ENCODE measurements around the gene BASP1. TPM values are rescaled to one million over a fixed set of nuclear protein-coding genes. Genes with fewer than 3 reads are reported as not detected.

The BASP1 gene
- total and polyA plus RNA-seq, 12 donors = 7.0 to 24.9 (median 12.7) TPM

- Histone ChIP-seq H3K4me3 (no peak overlapping the region), H3K27me3 (peaks cover 6% of the 10 kb centered on the region), H3K4me1 (replicated peaks in 1 of 2) (no peaks in the 10 kb centered on the region), H3K9me3 (replicated peaks in 1 of 3) (no peaks in the 10 kb centered on the region), H3K36me3 (replicated peaks in 1 of 2) (no peaks in the 10 kb centered on the region), H3K27ac (no peak overlapping the region)
- DNase-seq = peak in 4 of 7 donors; percentile 20 to 64 (median 33)
- intact Hi-C loops (cut with DNase I) = loop anchor here in 1 of 2 donors (5.0 kb wide), 1 partner anchor 416 kb away; no protein-coding TSS in a partner anchor
- TF ChIP-seq POLR2A (IDR thresholded peaks at IDR 0.05) (no peak), CTCF (IDR thresholded peaks at IDR 0.05) (peak; percentile 22 to 71 (median 61))
- 31 to 37% (median 33%) methylated on average over 10 of the region's 10 CpGs for WGBS, 4 donors
Measured at GRCh38 chr5:17203329-17204132, 13.9 kb upstream of the BASP1 start.

GRCh38 chr5:17204133-17204489, 13.3 kb upstream of the BASP1 start:
- intact Hi-C loops (cut with DNase I) = loop anchor here in 1 of 2 donors (5.0 kb wide), 1 partner anchor 417 kb away; no protein-coding TSS in a partner anchor
- peaks cover 6% of the 10 kb centered on the region for H3K27me3 ChIP-seq

GRCh38 chr5:17206021-17206420, 11.4 kb upstream of the BASP1 start:
- Histone ChIP-seq H3K27ac (no peak overlapping the region), H3K4me3 (no peak overlapping the region), H3K36me3 (replicated peaks in 1 of 2) (no peaks in the 10 kb centered on the region), H3K9me3 (replicated peaks in 1 of 3) (no peaks in the 10 kb centered on the region), H3K27me3 (peaks cover 6% of the 10 kb centered on the region), H3K4me1 (replicated peaks in 1 of 2) (no peaks in the 10 kb centered on the region)
- DNase-seq = no peak
- TF ChIP-seq POLR2A (IDR thresholded peaks at IDR 0.05) (no peak), CTCF (IDR thresholded peaks at IDR 0.05) (no peak)
- intact Hi-C loops (cut with DNase I) = no loop called here

More at GRCh38 chr5:17204133-17204489, 13.3 kb upstream of the BASP1 start:
- no peak for DNase-seq
- Histone ChIP-seq H3K27ac (no peak overlapping the region), H3K36me3 (replicated peaks in 1 of 2) (no peaks in the 10 kb centered on the region), H3K4me3 (no peak overlapping the region), H3K9me3 (replicated peaks in 1 of 3) (no peaks in the 10 kb centered on the region), H3K4me1 (replicated peaks in 1 of 2) (no peaks in the 10 kb centered on the region)
- WGBS, 4 donors = 48 to 63% (median 54%) methylated on average over 6 of the region's 6 CpGs
- TF ChIP-seq CTCF (IDR thresholded peaks at IDR 0.05) (no peak), POLR2A (IDR thresholded peaks at IDR 0.05) (no peak)

- TF ChIP-seq POLR2A (IDR thresholded peaks at IDR 0.05) (no peak), CTCF (IDR thresholded peaks at IDR 0.05) (no peak)
- Histone ChIP-seq H3K27me3 (no peaks in the 10 kb centered on the region), H3K36me3 (replicated peaks in 1 of 2) (no peaks in the 10 kb centered on the region), H3K9me3 (replicated peaks in 1 of 3) (no peaks in the 10 kb centered on the region), H3K4me3 (no peak overlapping the region), H3K4me1 (replicated peaks in 1 of 2) (peaks cover 0 to 4% of the 10 kb centered on the region in 2 donors), H3K27ac (no peak overlapping the region)
- WGBS, 4 donors = 68 to 80% (median 74%) methylated on average over 4 of the region's 4 CpGs
- no peak for DNase-seq
- intact Hi-C loops (cut with DNase I) = loop anchor here (5.0 to 10.0 kb wide), 2 partner anchors 1100 to 1103 kb away; no protein-coding TSS in a partner anchor
Measured at GRCh38 chr5:17212191-17212590, 5.2 kb upstream of the BASP1 start.
